RPMI8226 (cell line): ENCODE data around the gene LUC7L3.
"Not testable (repeated sequence)": the region's sequence is repeated elsewhere in the genome, so short reads cannot be mapped to it uniquely, and the experiment has no call there.

Experiments used
- DNase-seq: peaks from one replicate; pipeline ENCODE4 v3.0.0-alpha.2; 2015

The LUC7L3 gene

DNA sequence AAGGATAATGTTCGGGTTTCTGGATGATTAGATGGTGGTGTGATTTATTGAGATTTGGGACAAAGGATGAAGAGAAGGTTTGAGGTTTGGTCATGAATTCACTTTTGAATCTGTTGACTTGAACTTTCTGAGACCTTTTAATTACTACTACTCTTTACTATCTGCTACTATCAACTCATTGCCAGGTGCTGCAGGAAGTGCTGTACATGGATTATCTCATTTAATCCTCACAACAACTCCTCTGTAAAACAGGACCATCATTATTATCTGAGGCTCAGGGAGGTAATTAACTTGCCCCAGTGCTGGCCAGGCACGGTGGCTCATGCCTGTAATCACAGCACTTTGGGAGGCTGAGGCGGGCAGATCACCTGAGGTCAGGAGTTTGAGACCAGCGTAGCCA lies 8.8 kb upstream of the LUC7L3 start:
- no peak for DNase-seq

- DNase-seq: no peak
These were observed 6.8 kb upstream of the LUC7L3 start for GRCh38 chr17:50712641-50713040.

DNA sequence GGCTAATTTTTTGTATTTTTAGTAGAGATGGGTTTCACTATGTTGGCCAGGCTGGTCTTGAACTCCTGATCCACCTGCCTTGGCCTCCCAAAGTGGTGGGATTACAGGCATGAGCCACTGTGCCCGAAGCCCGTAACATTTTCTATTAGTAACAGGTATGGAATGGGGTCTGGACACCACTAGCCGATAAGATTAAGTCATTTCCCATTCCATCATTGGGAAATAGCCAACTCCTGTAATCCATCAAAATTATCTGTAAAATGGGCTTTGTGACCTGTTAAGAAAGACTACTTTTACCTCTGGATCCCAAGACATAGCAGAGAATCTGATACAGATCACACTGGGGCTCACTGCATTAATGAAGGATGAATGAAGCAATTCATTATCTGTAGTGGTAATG lies 3.9 kb upstream of the LUC7L3 start:
- DNase-seq: no peak

DNA sequence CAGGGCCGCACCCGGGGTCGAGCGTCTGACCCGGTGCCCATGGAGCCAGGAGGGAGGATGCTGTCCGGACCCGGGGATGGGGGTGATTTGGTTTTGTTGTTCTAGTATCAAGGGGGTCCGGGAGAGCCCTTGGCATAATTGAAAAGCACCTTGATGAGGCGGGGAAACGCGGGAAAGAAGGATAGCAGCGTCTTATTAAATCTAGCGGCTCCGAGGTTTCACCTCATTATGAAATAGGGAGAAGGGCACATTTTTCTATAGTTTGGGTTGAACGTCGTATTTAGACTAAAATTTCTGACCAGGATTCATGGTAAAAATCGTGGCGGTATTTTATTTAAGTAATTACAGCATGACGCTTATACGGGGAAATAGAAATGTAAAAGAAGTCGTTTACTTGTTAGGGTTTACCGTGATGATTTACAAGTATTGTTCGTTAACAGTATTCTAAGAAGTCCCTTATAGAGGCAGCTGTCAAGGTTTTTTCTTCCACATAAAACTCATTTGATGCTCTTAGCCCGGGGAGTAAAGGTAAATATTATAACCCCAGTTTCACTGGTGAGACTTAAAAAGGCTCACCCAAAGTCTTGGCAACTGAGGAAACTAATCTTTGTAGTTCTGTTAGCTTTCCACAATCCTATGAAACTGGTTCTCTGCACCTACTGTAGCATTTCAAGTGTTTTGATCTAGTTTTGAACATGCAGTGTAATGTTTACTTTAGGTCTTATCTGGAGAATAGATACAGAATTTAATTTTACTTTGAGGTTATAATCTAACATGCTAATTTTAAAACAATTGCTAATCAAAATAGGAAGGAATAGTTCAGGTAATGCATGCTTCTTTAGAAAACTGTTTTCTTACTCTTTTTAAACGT lies 756 bp downstream of the LUC7L3 start:
- DNase-seq: no peak

DNA sequence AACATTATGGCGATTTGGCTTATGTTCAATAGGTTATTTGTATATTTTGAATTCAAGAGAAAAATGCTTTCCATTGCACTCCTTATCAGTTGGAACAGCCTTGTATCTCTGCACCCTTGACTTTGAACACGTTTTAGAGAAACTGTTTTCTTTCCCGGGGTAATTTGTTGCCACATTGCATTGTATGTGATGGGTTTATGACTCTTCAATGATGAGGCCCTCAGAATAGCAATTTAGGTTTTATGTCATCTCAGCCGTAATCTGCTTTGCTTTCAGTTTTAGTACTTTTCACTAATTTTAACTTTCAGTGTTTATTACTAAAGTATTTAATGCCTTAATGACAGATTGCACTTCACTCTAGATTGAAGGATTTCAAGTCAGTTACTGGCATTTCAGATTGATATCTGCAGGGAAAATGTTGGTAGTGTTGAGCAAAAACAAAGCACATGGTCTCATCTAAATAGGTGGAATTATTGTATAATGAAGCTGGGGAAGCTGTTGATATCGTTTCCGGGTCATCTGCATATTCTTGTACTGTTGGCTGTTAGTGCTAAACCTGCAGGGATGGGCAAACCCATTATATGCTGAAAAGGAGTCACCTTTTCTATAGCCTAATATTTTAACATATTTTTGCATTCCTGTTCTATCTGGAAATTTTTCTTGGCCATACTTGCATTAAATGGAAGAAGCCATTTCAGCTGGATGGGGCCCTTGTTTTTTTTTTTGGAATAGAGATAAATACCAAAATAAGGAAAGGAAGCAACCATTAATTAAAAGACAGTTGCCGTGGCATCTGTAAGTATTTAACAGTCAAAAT lies 2.0 kb downstream of the LUC7L3 start:
- DNase-seq: peak; percentile 35

GRCh38 chr17:50722746-50723145 lies 3.3 kb downstream of the LUC7L3 start:
- DNase-seq: no peak

DNA sequence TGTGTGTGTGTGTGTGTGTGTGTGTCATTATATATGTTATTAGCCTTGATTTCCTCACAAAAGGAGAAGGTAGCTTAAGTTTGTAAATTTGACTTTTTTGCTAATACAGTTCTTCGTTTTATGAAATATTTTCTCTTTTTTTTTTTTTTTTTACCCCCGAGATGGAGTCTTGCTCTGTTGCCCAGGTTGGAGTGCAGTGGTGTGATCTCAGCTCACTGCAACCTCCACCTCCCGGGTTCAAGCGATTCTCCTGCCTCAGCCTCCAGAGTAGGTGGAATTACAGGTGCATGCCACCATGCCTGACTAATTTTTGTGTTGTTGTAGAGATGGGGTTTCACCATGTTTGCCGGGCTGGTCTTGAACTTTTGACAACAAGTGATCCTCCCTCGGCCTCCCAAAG lies 5.2 kb downstream of the LUC7L3 start:
- not testable (repeated sequence) for DNase-seq

DNA sequence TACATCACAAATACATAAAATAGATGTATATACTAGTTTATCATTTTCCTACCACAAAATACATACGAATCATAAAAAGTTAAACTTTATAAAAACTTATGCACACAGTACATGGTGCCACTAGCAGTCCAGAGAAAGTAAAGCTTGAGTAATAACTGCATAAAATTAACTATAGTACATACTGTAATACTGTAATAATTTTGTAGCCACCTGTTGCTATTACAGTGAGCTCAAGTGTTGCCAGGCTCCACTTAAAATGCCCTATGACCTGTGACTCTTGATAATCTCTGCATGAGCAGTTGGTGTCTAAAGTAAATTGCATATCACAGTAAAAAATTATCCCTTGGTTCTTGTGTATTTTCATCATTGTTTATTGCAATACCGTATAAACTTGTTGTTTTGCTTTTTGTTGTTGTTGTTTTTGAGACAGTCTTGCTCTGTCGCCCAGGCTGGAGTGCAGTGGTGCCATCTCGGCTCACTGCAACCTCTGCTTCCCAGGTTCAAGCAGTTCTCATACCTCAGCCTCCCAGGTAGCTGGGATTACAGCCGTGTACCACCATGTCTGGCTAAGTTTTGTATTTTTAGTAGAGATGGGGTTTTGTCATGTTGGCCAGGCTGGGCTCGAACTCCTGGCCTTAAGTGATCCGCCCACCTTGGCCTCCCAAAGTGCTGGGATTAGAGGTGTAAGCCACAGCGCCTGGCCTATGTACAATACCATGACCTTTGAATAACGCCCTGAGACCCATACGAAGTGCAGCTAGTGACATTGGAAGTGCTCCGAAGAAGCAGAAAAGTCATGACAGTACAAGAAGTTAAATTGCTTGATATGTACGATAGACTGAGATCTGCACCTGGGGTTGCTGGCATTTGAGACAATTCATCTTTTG lies 6.6 kb downstream of the LUC7L3 start:
- DNase-seq: no peak

DNA sequence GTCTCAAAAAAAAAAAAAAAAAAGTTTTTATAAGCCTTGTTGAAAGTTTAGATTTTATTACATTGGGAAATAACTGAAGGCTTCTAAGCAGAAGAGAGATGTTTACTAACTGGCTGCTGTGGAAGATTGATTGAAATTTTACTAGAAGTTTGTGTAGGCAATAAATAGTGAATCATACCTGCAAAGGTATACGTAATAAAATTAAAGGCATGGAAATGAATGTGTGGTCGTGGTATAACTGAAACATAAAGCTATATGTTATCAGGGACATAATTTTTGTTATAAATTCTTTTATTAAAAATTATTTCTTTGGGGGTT lies 8.7 kb downstream of the LUC7L3 start:
- no peak for DNase-seq

DNA sequence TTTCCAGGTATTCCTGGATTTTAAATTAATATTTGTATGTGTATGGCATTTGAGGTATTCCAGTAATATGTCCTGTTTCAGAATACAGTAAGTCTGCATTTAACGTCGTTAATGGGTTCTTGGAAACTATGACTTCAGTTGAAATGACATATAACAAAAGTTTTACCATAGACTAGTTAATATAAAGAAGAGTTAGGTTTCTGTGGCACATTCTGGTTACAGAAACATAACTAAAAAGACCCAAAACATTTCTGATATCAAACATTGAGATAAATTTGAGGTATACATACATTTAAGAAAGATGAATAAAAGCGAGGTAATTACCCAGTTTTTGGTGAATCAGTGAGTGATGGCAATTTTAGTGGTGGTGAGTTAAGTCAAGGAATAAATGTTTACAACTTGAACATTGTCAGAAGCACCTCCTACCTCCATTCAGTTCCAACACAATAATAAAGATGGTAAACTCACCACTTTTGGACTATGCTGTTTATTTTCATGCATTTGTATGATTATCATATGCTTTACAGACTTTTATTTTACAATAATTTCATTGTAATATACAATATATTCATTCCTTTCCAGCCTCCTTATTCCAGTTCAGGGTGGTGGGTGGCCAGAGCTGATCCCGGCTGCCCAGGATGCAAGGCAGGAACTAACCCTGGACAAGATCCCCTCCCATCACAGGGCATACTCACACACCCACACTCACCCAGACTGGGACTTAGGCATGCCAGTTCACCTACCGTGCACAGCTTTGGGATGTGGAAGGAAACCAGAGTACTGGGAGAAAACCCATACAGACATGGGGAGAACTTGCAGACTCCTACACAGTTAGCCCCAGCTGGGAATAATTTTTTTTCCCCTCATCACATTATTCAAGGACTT lies 9.7 kb downstream of the LUC7L3 start:
- DNase-seq: no peak

DNA sequence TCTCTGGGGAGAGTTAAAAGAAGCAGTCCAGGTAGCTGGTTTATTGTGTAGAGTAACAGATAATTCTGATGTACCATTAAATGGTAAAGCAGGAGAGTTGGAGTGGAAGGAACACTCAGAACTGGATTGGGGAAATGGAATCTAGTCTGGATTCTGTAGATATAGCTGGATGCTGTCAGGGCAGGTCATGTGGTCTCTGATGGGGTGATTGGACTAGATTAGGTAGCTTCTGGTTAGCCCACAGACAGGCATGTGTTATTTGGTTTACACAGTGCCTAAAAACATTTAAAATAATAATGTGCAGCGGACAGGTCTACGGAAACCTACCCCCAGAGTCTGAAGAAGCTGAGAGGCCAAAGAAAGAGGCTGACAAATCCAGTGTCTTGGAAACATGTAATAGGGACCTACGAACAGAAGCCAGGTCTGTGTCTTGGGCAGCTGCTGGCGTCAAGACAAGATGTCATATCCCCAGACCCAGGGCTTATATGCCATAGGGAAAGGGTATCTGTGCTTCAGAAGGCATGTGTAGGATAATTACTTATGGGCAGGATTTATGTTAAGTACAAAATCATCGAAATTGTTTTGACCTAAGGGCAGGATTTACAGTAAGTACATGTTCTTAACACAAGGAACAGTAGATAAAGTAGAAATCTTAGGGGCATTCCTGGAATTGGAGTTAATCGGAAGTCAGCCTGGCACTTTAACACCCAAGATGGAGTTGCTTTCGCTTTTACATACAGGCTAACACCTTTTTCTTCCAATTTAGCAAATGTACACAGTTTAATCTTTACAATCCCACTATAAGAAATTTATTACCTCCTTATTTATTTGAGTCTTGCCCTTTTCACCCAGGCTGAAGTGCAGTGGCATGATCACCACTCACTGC lies 12.4 kb downstream of the LUC7L3 start:
- no peak for DNase-seq

DNA sequence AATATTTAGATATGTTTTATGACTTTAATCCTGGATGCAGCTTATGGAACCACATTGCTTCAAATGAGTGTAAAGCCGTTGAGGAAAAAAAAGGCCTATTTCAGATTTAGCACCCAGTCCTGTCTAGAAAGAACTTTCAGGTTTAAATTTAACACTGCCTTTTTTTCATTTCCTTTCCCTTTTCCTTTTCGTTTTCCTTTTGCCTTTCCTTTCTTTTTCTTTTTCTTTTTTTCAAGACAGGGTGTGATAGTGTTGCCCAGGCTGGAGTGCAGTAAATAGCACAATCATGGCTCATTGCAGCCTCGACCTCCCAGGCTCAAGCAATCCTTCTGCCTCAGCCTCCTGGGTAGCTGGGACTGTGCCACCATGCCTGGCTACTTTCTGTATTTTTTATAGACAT lies 15.9 kb downstream of the LUC7L3 start:
- no peak for DNase-seq

DNA sequence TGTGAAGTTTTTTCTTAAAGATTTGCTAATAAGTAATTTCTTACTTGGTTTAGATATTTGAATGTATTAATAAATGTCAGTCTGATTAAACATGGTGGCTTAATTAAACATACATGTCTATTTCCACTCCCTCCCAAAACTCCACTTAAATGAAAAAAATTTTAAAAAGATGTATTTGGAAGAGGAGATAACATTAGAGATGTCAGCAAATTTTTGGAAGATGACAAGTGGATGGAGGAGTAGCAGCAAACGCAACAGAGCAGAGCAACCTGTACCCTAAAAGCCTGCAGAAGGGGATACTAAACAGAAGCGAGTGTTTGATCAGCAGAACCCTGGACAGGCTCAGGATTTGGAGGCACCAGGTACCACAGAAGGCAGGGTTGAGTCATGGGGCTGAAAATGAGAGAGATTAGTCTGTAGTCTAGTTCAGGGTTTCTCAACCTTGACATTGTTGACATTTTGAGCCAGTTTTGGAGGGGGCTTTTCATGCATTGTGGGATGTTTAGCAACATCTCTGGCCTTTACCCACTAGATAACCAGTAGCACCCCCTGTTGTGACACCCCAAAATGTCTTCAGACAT lies 17.8 kb downstream of the LUC7L3 start:
- no peak for DNase-seq

- no peak for DNase-seq
These were observed 19.7 kb downstream of the LUC7L3 start for GRCh38 chr17:50739098-50739497.

DNA sequence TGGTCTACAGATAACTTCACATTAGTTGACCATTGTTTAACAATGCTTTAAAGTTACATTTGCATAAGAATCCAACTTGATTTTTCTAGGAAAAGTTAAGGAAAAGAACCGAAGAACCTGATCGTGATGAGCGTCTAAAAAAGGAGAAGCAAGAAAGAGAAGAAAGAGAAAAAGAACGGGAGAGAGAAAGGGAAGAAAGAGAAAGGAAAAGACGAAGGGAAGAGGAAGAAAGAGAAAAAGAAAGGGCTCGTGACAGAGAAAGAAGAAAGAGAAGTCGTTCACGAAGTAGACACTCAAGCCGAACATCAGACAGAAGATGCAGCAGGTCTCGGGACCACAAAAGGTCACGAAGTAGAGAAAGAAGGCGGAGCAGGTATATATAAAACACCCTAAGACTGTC lies 26.2 kb downstream of the LUC7L3 start:
- no peak for DNase-seq

DNA sequence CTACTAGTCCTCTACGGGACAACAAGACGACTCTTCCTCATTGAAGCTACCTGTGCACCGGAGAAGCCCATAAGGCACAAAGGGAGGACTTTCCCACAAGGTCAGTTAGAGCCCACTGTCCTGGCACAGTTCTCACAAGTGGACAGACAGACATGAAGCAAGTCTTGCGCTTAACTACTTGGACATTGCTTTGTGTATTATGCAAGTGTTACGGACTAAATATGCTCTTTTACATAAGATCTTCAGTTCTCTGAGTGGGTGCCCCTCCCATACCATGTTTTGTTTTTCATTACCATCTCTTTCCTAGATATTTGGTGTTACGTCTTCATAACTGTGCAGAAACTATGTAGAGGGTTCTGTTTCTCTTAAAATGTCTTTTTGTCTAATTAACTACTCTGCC lies 29.8 kb downstream of the LUC7L3 start:
- DNase-seq: no peak

DNA sequence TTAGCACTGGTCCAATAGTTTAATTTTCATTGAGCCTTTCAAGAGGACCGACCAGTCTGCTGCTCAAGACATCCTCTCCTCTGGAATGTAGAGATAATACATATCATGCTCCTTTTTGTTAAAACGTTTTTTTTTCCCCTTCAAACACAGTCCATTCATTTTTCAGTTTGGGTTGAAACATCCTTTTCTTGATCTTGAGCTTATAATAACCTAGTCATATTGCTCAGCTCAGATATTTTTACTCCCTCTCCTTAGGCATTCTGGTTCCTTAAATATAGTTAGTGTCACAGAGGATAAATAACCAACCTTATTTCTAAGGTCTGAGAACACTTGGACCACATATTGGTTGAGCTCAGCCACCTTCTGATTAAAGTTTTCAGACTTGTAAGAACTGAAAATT lies 35.1 kb downstream of the LUC7L3 start:
- no peak for DNase-seq

DNA sequence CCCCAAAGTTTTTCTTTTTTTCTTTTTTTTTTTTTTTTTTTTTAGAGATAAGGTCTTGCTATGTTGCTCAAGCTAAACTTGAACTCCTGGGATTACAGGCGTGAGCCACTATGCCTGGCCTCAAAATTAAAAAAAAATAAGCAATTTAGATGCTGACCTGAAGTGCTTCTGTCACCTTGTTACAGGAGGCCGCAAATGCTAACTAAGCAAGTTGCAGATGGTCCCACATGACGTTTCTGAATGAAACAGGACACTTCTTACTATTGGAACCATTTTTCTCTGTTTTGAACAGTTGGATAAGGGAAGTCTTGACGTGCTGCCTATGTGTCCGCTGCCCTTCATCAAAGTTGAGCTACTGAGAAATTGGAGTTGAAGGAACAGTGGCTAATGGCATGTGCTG lies 39.1 kb downstream of the LUC7L3 start:
- peak; percentile 64 for DNase-seq

DNA sequence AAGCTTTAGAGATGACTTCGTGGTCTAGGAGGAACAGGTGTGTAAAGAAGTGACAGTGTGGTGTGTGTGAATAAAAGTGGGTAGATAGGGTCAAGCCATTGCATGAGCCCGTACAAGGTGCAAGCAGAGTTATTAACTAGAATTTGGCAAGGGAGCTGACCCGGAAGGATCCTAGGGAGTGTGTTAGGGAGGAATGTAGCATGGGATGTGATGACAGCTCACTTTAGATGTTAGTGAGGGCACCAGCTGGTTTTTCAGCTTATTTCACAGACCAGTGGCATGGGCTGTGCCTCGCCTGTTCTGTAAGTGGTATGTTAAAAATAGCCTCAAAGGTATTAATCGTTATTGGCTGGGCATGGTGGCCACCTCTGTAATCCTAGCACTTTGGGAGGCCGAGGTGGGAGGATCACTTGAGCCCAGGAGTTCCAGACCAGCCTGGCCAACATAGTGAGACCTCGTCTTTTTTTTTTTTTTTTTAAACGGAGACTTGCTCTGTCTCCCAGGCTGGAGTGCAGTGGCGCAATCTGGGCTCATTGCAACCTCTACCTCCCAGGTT lies 39.7 kb downstream of the LUC7L3 start:
- no peak for DNase-seq

DNA sequence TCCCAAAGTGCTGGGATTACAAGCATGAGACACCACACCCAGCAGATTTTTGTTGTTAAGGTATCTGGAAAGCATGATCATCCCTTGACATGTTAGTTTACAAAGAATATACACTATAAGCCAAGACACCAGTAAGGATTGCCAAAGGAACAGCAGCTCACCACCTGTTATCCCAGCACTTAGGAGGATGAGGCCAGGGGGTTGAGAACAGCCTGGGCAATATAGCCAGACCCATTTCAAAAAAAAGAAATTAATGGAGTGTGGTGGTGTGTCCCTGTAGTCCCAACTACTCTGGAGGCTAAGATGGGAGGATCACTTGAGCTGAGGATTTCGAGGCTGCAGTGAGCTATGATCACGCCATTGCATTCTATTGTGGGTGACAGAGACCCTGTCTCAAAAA lies 42.8 kb downstream of the LUC7L3 start:
- no peak for DNase-seq
